Glomerular visceral epithelial cell (primary cell): Measurements from ENCODE around the gene SRGAP2B.
"Not testable (repeated sequence)": the region's sequence is repeated elsewhere in the genome, so short reads cannot be mapped to it uniquely, and the experiment has no call there.

Source experiments
- DNase-seq: peaks from one replicate; pipeline ENCODE4 v3.0.0-alpha.2; 2016; ENCODE audit errors: extremely low spot score

SRGAP2B gene

GRCh38 chr1:145082483-145083255 is 12.5 kb downstream of the SRGAP2B start:
- not testable (repeated sequence) for DNase-seq

DNA sequence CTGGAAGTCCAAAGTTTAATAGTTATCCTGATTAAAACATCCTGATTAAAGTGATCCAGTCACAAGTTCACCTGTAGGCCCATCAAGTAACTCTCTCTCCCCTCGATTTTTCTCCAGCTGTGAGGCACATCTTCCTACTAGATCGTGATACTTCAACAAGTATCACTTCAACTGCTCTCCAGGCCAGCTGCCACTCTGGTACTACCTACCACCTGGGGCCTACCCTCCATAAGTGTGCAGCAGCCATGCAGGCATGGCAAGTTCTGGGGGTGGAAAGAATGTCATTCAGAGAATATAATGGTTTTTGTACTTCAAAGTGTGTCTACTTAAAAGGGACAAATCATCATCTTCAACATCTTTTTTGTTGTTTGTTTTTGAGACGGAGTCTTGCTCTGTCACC is 14.9 kb downstream of the SRGAP2B start:
- not testable (repeated sequence) for DNase-seq

DNA sequence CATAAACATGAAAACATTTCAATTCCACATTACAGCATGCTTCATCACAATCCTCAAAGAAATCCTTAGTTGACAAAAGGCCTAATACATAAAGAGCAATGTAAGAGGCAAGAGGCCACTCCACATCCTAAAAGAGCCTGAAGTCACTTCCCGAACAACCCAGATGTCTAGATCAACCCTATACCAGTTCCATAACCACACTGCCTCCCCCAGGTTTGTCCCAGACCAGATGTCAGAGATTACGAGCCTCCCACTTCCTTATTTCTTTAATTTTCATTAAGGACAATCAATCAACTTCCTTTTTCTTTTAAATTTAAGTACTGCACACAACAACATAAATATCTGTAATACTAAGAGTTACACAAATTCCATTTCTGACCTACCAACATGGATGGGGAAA is 15.4 kb downstream of the SRGAP2B start:
- DNase-seq: not testable (repeated sequence)

DNA sequence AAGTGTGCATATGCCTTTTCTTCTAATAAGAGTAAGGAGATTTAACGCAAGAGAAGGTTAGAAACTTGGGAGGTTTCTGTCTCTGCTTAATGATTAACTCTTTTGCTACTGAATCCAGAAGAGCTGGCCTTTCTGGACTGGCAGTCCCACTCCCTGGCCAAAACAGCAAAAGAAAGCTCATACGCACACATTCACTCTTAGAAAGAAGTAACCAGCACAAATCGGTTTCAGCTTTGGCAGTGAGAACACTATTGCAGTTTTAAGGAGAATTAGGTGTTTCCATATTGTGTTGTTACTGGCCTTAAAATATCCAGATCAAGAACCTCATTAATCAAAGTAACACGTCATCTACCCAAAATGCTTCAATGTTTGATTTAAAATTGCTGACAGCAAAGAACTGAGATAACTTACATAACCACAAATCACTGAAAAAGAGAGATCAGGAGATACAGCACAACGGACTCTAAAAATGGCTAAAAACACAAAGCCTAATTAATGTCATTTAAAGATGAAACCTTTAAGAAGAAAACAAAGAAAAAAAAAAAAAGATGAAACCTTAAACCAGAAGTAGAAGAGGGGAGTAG is 16.2 kb downstream of the SRGAP2B start:
- not testable (repeated sequence) for DNase-seq

DNA sequence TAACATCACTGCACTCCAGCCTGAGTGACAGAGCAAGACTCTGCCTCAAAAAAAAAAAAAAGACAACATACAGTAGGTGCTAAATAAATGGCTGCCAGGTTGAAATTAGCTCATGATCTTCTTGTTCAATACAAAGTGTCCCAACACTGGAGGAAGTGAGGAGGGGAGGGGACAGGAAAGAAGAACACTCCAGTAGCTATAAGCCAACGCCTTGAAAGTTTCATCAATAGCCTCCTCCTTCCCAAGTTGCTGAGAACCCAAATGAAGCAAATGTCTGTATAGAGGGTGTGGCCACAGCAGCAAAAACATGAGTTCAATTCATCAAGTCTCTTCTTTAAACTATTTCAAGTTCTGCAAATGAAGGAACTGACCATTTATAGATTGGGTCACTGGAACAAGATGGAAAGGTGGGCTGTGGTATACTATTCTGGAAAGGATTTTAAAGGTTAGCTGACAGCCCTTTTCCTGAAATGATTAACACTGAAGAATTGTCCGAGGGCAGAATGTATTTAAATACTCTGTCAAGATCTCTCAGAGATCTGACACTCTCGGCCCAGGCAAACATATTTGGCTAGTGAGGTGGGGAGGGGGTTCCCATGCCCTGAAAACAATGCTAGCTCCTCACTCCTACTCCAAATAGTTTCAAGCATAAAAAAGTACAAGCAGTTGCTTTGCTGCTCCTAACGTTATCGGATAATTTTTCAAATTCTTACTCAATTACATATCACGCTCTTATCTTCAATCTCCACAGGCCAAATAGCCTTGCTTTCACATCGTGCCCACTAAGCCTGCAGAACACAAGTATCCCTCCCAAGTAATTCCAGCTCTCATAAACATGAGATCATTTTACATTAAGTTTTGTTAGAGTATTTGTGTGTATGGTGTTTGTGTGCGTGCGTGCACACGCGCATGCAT is 17.0 kb downstream of the SRGAP2B start:
- DNase-seq: not testable (repeated sequence)

- DNase-seq: not testable (repeated sequence)
These were observed 18.3 kb downstream of the SRGAP2B start for GRCh38 chr1:145076877-145077276.

DNA sequence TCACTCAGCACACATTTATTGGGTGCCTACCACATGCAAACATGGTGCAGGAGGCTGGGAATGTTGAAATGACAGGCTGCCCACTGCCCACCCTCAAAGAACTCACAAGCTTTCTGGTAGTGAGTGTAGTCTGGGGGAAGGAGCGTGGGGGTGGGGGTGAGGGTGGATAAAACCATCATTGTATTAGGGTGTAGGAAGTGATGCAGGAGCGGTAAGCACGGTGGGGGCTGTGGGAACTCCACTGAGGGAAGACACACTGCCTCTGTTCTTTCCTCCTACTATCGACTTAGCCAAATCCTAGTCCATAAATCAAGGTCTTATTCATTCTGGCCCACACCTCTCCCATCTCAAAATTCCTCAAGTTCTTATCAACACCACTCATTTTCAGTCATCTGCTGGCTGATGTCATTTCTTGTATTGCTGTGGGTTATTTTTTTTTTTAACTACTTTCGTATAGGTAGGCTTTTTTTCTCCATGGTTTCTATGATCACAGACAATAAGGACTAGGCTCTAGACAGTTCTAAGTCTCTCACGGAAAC is 21.0 kb downstream of the SRGAP2B start:
- not testable (repeated sequence) for DNase-seq

DNA sequence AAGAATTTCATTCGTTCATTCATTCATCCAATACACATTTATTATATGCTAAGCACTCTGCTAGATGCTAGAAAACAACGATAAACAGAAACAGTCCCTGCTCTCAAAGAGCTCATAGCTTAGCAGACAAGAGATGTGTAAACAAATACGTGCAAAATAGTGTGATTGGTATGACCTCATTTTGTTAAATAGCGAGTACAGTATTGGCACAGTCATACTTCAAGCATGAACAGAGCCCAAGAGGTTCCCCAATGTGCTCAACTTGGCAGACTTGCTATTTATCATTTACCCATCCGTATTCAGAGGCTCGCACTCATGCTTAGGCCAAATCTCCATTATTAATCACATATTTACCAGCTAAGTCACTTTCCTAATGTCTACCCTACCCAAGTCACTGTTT is 23.6 kb downstream of the SRGAP2B start:
- DNase-seq: not testable (repeated sequence)

DNA sequence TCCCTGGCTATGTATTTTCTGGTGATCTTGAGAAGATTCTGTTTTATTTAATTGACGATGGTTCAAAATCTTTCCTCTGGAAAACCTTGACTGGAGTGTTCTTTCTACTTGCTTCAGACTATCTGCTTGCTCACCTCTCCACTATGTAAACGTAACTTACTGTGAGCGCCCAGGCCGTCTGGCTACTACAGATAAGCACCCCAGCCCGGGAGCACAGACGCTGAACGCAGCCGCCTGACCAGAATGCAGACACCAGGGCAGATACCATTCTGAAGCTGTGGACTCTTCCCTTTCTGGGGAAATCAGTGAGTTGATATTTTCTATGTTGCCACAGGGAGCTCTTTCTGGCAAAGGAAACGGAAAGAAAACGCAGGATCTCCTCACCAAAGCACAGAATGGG is 28.6 kb downstream of the SRGAP2B start:
- DNase-seq: not testable (repeated sequence)

GRCh38 chr1:145065194-145065826 is 29.8 kb downstream of the SRGAP2B start:
- not testable (repeated sequence) for DNase-seq

DNA sequence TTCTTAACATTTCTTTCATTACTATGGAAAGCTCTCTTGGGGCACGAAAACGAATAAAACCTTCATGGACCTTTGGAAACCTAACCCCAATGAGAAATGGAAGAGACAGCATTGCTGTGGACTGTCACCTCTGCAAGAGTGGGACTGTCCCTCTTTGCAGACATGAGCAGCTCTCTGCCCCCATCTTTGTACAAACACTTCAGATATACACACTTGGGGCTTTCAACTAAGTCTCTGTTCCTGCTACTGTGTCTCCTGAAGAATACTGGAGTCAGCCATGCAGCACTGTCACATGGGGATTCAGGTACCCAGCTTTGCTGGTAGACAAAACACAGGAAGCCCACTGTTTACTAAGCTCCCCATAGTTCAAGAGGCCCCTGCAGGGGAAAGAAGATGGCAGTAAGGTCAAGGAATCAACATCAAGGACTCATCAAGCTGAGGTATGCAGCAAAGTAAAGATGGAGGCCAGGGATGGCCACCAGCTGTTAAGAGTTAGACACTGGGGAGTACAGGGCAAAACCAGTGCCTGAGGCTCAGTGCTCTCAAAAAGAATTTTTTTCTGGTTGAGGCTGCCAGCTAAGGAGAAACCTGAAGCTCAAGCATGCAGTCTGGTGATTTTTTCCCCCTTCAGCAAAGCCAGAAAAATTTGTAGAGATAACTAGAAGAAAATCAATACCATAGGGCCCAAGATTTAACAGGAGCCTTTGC is 31.0 kb downstream of the SRGAP2B start:
- not testable (repeated sequence) for DNase-seq

- DNase-seq: not testable (repeated sequence)
These were observed 31.8 kb downstream of the SRGAP2B start for GRCh38 chr1:145063285-145063684.

GRCh38 chr1:145058184-145058583 is 36.9 kb downstream of the SRGAP2B start:
- not testable (repeated sequence) for DNase-seq

- not testable (repeated sequence) for DNase-seq
These were observed 39.8 kb downstream of the SRGAP2B start for GRCh38 chr1:145055217-145055760.

DNA sequence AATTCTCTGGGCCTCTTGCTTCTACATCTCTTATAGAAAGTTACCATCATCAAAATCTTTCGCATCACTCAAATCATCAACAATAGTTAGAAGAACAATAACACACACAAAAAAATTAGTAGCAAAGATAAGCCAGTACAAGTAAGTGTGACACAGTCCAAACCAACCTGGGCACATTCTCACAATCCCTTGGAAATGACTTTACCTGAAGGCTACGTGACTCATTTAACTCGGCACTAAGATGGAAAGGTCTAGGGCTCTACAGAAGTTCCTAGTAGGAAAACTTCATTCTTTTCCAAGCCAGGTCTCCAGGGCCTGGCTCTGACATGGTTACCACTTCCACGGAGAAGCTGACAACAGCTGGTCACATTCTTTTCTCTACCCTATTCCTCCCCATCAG is 41.7 kb downstream of the SRGAP2B start:
- not testable (repeated sequence) for DNase-seq

GRCh38 chr1:145052019-145052776 is 42.9 kb downstream of the SRGAP2B start:
- not testable (repeated sequence) for DNase-seq

DNA sequence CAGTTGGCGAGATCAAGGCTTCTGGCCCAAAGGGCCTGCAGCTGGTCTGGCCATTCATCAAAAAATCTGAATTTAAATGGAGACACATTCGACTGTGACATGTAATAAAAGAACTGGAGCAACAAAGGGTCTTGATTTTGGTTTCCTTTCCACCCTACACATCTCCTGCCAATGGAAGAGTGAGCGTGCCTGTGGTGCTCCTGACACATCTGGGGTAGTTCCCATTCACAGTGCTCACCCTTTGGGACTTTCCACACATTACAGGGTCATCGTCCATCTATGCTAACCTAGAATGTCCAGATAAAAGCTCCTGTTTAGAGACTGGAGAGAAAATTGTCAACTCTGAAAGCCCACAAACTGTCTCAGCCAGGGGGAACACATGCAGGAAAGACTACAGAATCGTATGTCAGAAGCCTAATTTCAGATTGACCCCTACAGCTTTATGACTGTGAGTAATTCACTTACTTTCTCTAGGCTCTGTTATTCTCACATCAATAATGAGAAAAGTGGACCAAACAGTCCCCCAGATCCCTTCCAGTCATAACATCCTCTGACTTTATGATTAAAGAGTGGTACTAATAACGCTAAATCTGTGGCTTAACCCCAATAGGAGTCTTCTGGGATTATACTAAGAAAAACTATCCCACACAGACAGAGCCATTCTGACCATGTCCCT is 46.8 kb downstream of the SRGAP2B start:
- not testable (repeated sequence) for DNase-seq

GRCh38 chr1:145047553-145047952 is 47.6 kb downstream of the SRGAP2B start:
- not testable (repeated sequence) for DNase-seq
